Karpas-422 (cell line): ENCODE data around the gene AKAP13. TPM values are rescaled to one million over a fixed set of nuclear protein-coding genes. Genes with fewer than 3 reads are reported as not detected.

Experiments used
- DNase-seq: peaks from one replicate; pipeline ENCODE4 v3.0.0-alpha.2; 2015
- H2AFZ ChIP-seq: fragments of 200-600 bp; sonication (generic); 2 replicates; pipeline ENCODE4 v1.6.1; 2014; ENCODE audit warnings: antibody characterized with exemption, low read length, mixed read lengths
- H3K27ac ChIP-seq: fragments of 200-600 bp; sonication (generic); 2 replicates; pipeline ENCODE4 v1.5.1; 2014; ENCODE audit warnings: mild to moderate bottlenecking, low read length, moderate library complexity
- H3K27me3 ChIP-seq: fragments of 200-600 bp; sonication (generic); 2 replicates; pipeline ENCODE4 v1.6.1; 2014; ENCODE audit warnings: low read length, mixed read lengths
- H3K36me3 ChIP-seq: fragments of 200-600 bp; sonication (generic); 2 replicates; pipeline ENCODE4 v1.6.1; 2014; ENCODE audit warnings: low read length, mixed read lengths; ENCODE audit not compliant: insufficient read depth
- H3K4me1 ChIP-seq: fragments of 200-600 bp; sonication (generic); 2 replicates; pipeline ENCODE4 v1.6.1; 2014; ENCODE audit warnings: mild to moderate bottlenecking, low read length, mixed read lengths
- H3K4me2 ChIP-seq: fragments of 200-600 bp; sonication (generic); 2 replicates; pipeline ENCODE4 v1.6.1; 2014; ENCODE audit warnings: low read length, low read depth, mild to moderate bottlenecking; ENCODE audit not compliant: poor library complexity, severe bottlenecking
- H3K4me3 ChIP-seq: fragments of 200-600 bp; sonication (generic); 2 replicates; pipeline ENCODE4 v1.5.1; 2014; ENCODE audit warnings: mild to moderate bottlenecking, antibody characterized with exemption, low read length, mixed read lengths
- H3K79me2 ChIP-seq: fragments of 200-600 bp; sonication (generic); 2 replicates; pipeline ENCODE4 v1.6.1; 2014; ENCODE audit warnings: mild to moderate bottlenecking, low read length, mixed read lengths
- H3K9ac ChIP-seq: fragments of 200-600 bp; sonication (generic); 2 replicates; pipeline ENCODE4 v1.6.0; 2014; ENCODE audit warnings: low read length
- H3K9me2 ChIP-seq: fragments of 200-600 bp; sonication (generic), shearing (Covaris generic); replicated peaks from 2 replicates; pipeline ENCODE4 v1.6.0; 2014; ENCODE audit warnings: mild to moderate bottlenecking, low read length, moderate library complexity; ENCODE audit not compliant: insufficient read depth
- H3K9me3 ChIP-seq: fragments of 300-700, 200-600 bp; sonication (generic); 2 replicates; pipeline ENCODE4 v1.6.1; 2014; ENCODE audit warnings: low read length, mixed read lengths
- H4K20me1 ChIP-seq: fragments of 200-600 bp; sonication (generic); 2 replicates; pipeline ENCODE4 v1.6.1; 2014; ENCODE audit warnings: mild to moderate bottlenecking, antibody characterized with exemption, low read length, low read depth; ENCODE audit not compliant: insufficient read depth
- total RNA-seq: library from RNA; depleted of rRNA; stranded (reverse); fragments of >200 nt; shearing (Covaris generic); gene quantifications from 2 replicates; pipeline ENCODE4 v1.2.3, GENCODE V29; 2014; ENCODE audit warnings: low replicate concordance

The AKAP13 gene
- total RNA-seq, 1 experiment from 2014 or later = 166 TPM

DNA sequence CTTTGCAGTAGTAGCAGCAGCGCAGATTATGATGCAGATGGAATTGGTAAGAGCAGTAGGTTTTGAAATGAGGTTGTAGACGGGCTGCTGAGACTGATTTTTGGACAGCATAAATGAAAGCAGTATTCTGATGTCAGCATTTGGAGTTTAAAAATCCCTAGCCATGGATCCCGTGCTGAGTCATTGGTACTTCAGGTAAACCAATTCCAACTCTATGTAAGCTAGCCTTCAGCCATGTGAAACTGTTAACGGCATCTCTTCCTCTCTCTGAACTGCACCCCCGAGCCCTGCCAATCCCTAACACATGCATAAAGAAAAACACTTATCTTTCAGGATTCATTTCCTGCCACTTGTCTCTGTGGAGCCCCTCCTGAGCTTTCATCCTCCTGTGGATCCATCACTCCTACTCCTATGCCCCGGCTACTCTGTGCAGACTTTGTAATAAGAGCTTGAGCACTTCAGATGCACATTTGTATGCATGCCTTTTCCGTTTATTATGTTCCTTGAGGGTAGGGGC, 119.0 kb downstream of the AKAP13 start:
- H3K27me3 ChIP-seq = no peaks in the 10 kb centered on the region

DNA sequence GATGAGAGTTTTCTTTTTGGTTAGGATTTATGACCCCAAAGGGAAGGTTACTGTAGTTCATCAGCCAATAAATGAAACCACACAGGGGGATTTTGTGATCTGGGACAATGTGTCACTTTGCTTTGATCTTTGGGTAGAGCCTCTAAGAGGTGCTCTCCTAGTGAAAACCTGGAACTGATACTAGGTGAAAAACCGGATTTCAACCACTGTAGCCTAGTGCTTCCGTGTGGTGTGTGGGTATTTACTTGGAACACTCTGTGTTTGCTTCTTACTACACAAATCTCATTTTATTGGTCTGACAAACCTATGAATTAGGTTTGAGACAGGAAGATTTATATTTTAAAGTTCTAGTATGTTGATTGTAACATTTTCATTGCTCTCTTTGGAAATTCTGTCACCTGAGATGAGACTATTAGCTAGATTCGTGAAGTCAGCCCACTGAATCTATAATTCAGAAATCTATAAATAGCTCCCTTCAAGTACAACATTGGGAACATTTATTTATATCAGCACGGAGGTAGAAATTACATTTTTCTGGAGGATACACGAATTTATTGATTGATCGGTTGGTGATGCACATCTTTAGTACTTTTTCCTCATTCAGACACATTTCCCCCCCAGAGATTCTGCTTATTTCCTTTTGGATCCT, 119.8 kb downstream of the AKAP13 start:
- Histone ChIP-seq H4K20me1 (no peaks in the 10 kb centered on the region), H3K4me3 (no peak overlapping the region), H3K9me2 (no peaks in the 10 kb centered on the region), H3K9ac (0 out of 2 replicates have a peak overlapping the region, but pooled peaks have one; percentile 1), H3K27ac (peak overlapping the region; percentile 26), H3K36me3 (no peaks in the 10 kb centered on the region), H3K4me2 (peak overlapping the region; percentile 37), H2AFZ (no peak overlapping the region), H3K9me3 (no peaks in the 10 kb centered on the region), H3K4me1 (peaks cover 97% of the 10 kb centered on the region), H3K27me3 (no peaks in the 10 kb centered on the region), H3K79me2 (peaks cover 97% of the 10 kb centered on the region)
- DNase-seq = no peak

More for the DNA sequence above, 119.0 kb downstream of the AKAP13 start:
- H3K4me3 ChIP-seq = no peak overlapping the region
- H3K4me1 ChIP-seq = peaks cover 97% of the 10 kb centered on the region
- no peak overlapping the region for H2AFZ ChIP-seq
- H3K9me3 ChIP-seq = no peaks in the 10 kb centered on the region
- H4K20me1 ChIP-seq = no peaks in the 10 kb centered on the region
- DNase-seq = no peak
- H3K9me2 ChIP-seq = no peaks in the 10 kb centered on the region
- H3K27ac ChIP-seq = peak overlapping the region; percentile 26
- peak overlapping the region; percentile 37 for H3K4me2 ChIP-seq
- H3K9ac ChIP-seq = peak overlapping the region; percentile 14; the same call in 1 of the 2 replicates
- H3K79me2 ChIP-seq = peaks cover 97% of the 10 kb centered on the region
- H3K36me3 ChIP-seq = no peaks in the 10 kb centered on the region

DNA sequence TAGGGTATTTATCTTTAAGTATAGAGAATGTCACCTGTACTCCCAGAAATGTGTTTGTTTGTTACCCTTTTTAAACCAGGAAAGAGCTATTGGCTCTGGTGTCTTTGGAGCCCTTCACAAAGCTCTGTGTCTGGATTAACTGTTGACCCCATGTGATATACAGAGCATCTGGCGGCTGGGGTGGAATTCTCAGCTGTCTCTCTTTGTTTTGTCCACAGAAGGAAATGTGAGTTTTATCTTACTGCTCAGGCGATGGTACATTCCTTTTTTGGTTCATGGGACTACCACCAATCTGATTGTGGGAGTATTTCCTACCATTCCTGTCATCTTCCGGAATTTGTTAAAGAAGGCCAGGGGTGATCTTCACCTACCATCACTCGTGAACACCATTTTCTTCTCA, 120.3 kb downstream of the AKAP13 start:
- Histone ChIP-seq H3K27ac (peak overlapping the region; percentile 26), H3K4me2 (no peak overlapping the region), H3K4me1 (peaks cover 97% of the 10 kb centered on the region), H3K27me3 (no peaks in the 10 kb centered on the region), H2AFZ (no peak overlapping the region), H3K9me3 (no peaks in the 10 kb centered on the region), H3K4me3 (no peak overlapping the region), H4K20me1 (no peaks in the 10 kb centered on the region), H3K36me3 (no peaks in the 10 kb centered on the region), H3K9ac (no peak overlapping the region), H3K79me2 (peaks cover 97% of the 10 kb centered on the region), H3K9me2 (no peaks in the 10 kb centered on the region)
- DNase-seq = no peak

DNA sequence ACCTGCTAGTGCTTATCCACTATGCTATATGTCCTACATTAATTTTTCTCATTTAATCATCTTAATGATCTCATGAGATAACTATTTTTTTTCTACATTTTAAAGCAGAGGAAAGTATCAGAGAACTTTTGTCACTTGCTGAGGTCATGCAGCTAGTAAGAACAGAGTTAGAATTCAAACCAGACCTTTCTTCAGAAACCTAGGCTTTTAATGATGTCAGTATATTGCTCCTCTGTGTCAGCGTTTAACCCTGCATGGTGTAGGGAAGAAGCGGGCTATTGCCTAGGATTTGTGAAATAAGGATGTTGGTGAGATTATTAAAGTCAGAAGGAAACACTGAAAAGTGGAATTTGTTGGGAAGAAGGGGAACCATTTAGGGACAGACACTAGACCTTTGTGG, 121.2 kb downstream of the AKAP13 start:
- Histone ChIP-seq H3K27me3 (no peaks in the 10 kb centered on the region), H3K9me2 (no peaks in the 10 kb centered on the region), H3K4me3 (no peak overlapping the region), H4K20me1 (no peaks in the 10 kb centered on the region), H2AFZ (no peak overlapping the region), H3K27ac (peak overlapping the region; percentile 26; the same call in 1 of the 2 replicates), H3K4me1 (peaks cover 88% of the 10 kb centered on the region), H3K9ac (no peak overlapping the region), H3K36me3 (no peaks in the 10 kb centered on the region), H3K79me2 (peaks cover 97% of the 10 kb centered on the region), H3K9me3 (no peaks in the 10 kb centered on the region), H3K4me2 (no peak overlapping the region)
- DNase-seq = no peak

DNA sequence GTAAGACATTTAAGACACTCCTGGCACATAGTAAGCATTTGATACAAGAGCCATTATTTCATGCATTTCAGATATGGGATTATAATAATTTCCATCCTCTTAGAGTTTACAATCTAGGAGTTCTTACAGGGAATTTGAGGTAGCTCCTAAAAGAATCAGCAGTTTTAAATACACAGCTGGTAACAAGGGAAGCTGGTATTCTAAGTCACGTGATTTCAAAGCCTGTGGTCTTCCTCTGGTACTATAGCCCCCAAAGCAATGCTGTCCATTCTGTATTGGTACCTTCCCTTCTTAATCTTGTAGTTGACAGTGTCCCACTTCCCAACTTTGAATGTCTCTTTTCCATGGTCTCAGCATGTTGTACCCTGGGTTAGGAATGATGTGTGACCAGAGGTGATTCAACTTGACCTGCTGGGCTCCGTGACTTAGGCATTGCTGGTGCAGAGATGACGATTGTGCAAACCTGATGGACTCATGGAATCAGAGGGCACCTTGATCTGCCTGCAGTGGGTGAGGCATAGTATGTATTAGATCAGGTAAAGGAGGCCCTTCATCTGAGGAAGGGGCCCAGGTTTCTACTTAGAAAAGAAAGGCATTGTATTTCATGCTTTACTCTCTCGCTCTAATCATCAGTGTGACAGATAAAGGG, 122.9 kb downstream of the AKAP13 start:
- no peaks in the 10 kb centered on the region for H3K36me3 ChIP-seq
- no peaks in the 10 kb centered on the region for H3K27me3 ChIP-seq
- no peak for DNase-seq
- no peaks in the 10 kb centered on the region for H3K9me3 ChIP-seq
- no peak overlapping the region for H3K9ac ChIP-seq
- no peak overlapping the region for H3K4me2 ChIP-seq
- no peak overlapping the region for H3K4me3 ChIP-seq
- no peak overlapping the region for H2AFZ ChIP-seq
- peak overlapping the region; percentile 66 for H3K27ac ChIP-seq
- H4K20me1 ChIP-seq = no peaks in the 10 kb centered on the region
- peaks cover 98% of the 10 kb centered on the region for H3K79me2 ChIP-seq
- no peaks in the 10 kb centered on the region for H3K9me2 ChIP-seq
- H3K4me1 ChIP-seq = peaks cover 71% of the 10 kb centered on the region

DNA sequence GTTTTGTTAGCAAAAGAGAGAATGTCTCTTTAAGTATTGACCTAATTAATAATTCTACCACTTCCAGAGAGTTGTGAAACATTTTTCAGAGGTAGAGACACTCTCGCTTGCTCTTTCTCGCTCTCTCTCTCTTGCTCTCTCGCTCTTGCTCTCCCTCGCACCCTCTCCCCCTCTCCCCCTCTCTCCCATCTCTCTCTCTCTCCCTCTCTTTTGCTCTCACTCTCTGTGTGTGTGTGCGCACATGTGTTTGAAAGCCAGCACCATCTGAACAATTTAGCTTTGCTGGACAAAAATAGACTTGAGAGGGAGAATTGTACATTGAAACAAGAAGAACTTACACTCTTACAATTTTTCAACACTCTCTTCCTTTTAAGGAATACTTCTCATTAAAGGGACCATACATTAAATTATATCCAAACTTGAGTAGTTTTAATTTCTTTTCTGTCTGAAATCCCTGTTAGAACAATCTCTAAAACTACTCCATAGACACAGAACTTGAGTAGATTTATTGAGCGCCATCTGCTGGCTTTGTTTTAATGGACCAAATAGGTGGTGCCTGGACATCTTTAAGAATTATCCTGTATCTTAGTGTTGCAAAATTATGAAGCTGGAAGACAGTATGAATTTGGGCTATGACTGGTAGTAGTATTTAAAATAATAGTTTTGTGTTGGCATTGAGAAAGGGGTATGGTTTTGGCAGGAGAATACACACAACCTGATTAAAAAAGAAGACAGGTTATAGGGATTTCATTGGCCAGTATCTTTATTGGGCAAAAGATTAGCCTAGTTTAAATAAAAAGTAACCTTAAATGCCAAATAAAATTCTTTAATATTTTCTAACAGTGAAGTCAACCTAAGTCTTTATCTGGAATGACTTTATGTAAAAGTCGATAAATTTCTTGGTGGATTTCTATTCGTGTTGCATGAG, 124.6 kb downstream of the AKAP13 start:
- no peak overlapping the region for H3K4me3 ChIP-seq
- peak overlapping the region; percentile 66 for H3K27ac ChIP-seq
- peak; percentile 87 for DNase-seq
- no peaks in the 10 kb centered on the region for H3K36me3 ChIP-seq
- H3K9ac ChIP-seq = no peak overlapping the region
- no peaks in the 10 kb centered on the region for H4K20me1 ChIP-seq
- H3K4me2 ChIP-seq = peak overlapping the region; percentile 7
- peaks cover 57% of the 10 kb centered on the region for H3K4me1 ChIP-seq
- H3K9me2 ChIP-seq = no peaks in the 10 kb centered on the region
- H3K9me3 ChIP-seq = no peaks in the 10 kb centered on the region
- H3K27me3 ChIP-seq = no peaks in the 10 kb centered on the region
- peaks cover 98% of the 10 kb centered on the region for H3K79me2 ChIP-seq
- H2AFZ ChIP-seq = no peak overlapping the region

DNA sequence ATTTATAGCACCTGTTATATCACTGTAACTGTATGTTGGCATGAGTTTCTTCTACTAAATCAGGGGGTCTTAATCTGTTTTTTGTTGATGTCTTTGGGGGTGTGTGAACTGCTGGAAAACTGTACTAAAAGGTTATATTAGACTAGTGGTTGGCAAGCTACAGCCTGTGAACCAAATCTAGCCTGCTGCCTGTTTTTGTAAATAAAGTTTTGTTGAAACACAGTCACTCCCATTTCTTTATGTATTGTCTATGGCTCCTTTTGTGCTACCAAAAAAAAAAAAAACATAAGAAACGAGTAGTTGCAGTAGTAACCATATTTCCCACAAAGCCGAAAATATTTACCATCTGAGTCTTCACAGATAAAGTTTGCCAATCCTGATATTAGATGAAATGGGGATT, 126.7 kb downstream of the AKAP13 start:
- Histone ChIP-seq H3K27ac (no peak overlapping the region), H3K4me2 (no peak overlapping the region), H3K9ac (no peak overlapping the region), H2AFZ (no peak overlapping the region), H3K36me3 (no peaks in the 10 kb centered on the region), H3K4me1 (peaks cover 40% of the 10 kb centered on the region), H3K79me2 (peaks cover 98% of the 10 kb centered on the region), H3K4me3 (no peak overlapping the region), H3K9me2 (no peaks in the 10 kb centered on the region), H3K9me3 (no peaks in the 10 kb centered on the region), H3K27me3 (no peaks in the 10 kb centered on the region), H4K20me1 (no peaks in the 10 kb centered on the region)
- no peak for DNase-seq

DNA sequence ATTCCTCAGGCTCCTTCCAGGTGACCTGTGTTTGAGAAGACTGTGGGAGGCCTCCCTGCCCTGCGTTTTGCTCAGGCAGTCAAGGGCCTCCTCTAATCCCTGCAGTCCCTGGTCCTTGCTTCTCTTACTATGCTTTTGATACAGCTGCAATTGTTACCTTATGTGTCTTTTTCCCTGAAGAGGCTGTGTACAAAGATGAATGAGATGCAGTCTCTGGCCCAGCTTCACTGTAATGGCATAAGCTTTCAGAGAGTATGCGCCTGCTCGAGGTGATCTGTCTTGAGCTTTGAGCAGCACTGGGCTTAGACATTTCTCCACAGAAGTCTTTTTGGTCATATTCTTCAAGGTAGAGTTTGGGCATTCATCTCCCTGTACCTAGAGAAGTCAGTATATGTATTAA, 129.6 kb downstream of the AKAP13 start:
- no peak for DNase-seq
- Histone ChIP-seq H3K36me3 (no peaks in the 10 kb centered on the region), H3K27me3 (no peaks in the 10 kb centered on the region), H2AFZ (no peak overlapping the region), H4K20me1 (no peaks in the 10 kb centered on the region), H3K4me2 (no peak overlapping the region), H3K4me1 (peaks cover 23% of the 10 kb centered on the region), H3K9ac (no peak overlapping the region), H3K79me2 (peaks cover 98% of the 10 kb centered on the region), H3K9me2 (no peaks in the 10 kb centered on the region), H3K27ac (no peak overlapping the region), H3K9me3 (no peaks in the 10 kb centered on the region), H3K4me3 (no peak overlapping the region)
